ENCODE measurements around the gene ITPKB. TPM values are rescaled to one million over a fixed set of nuclear protein-coding genes. Genes with fewer than 3 reads are reported as not detected.
A peak's percentile ranks its signal among the peaks of the same experiment; 100 is the strongest.
"Not testable (repeated sequence)": the region's sequence is repeated elsewhere in the genome, so short reads cannot be mapped to it uniquely, and the experiment has no call there.

Gene ITPKB
- total and polyA plus RNA-seq, 3 experiments from 2014 or later = 37.7 to 50.1 (median 39.6) TPM

DNA sequence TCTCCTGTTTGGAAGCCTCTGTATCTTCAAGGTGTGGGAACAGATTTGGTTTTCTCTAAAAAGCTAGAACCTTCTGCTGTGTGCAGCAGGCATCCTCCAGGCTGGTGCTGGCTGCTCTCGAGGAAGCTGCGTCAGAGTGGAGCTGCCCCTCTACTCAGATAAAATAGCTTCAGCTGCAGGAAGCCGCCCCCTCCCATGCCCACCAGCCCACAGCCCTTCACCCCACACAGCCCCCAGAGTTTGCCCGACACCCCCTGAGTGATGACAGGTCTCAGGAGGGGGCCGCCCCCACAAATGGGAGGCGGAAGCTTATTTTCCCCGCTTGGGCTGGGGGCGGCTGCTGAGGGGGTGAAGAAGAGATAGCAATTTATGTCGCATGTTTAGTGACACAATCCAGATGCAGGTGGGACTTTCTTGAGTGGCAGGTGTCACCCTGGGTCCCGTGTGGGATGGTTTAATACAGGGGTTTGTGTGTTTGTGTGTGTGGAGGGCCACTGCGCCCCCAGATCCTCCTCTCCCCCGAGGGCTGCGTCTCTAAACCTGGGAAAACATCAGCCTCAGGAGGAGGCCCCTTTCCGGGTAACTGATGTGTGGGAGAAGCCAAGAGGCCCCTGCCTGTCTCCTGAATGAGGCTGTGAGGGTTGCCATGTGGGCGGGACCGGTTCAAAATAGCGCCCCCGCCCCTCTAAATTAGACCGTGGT, 135.1 kb downstream of the ITPKB start:
- no peak overlapping the region for H3K4me3 ChIP-seq (ENCODE audit: low read length)
- no peaks in the 10 kb centered on the region for H3K36me3 ChIP-seq (ENCODE audit: insufficient read depth, low read length)
- no peak overlapping the region for H3K27ac Mint-ChIP-seq
- no peak for DNase-seq
- H3K9me3 ChIP-seq (ENCODE audit: low read length) = no peaks in the 10 kb centered on the region
- H3K27ac ChIP-seq (ENCODE audit: low read depth, low read length) = no peak overlapping the region
- H3K4me1 ChIP-seq (ENCODE audit: insufficient read depth, low read length) = no peaks in the 10 kb centered on the region
- H3K36me3 Mint-ChIP-seq = no peaks in the 10 kb centered on the region
- no peaks in the 10 kb centered on the region for H3K27me3 ChIP-seq (ENCODE audit: insufficient read depth, low read length, poor library complexity, severe bottlenecking)
- H3K4me1 Mint-ChIP-seq = no peaks in the 10 kb centered on the region
- H3K4me3 Mint-ChIP-seq = no peak overlapping the region
- no peaks in the 10 kb centered on the region for H3K9me3 Mint-ChIP-seq
- CTCF ChIA-PET = interaction anchor here (2.1 kb wide), 1 partner anchor 159 kb away, joined by 5 read pairs; no protein-coding TSS in a partner anchor
- peaks cover 6 to 8% of the 10 kb centered on the region in 2 donors for H3K27me3 Mint-ChIP-seq
- POLR2A ChIA-PET = no interaction called here

DNA sequence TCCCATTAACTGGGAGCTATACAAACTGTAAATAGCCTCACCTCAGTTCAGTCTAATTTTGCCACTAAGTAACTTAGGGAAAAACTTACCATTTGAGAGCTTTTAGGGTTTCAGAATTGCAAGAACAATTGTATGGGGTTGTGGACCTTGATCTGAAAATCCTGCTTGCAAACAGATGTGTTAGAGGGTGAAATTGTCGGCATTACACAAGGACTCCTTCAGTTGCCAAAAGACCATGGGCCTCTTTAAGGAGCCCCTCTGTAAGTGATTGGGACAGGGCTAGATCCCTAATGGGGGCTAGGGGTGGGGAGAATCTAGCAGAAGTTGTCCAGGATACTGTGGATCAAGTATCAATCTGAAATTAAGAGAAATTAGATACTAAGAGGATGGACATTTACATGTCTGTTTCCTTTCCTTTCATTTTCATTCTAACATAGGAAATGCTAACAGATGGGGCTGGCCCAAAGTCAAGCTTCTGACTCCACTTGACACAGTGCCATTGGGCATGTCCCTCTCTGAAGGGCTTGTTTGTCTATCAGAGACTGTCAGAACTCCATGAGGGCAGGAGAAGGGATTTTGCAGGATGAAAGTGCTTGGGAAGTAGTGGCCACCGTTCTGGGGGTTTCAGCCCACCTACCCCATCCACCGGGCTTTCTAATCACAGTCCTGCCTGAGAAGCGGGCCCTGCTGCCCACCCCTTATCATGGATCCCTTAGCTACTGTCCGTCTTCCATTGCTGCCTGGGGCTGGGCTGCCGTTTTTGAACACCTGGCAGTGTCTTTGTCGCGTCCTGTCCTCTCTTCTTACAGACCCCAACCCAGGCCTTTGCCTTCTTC, 135.8 kb downstream of the ITPKB start:
- Histone ChIP-seq H3K4me1 (ENCODE audit: insufficient read depth, low read length) (no peaks in the 10 kb centered on the region), H3K27me3 (ENCODE audit: insufficient read depth, low read length, poor library complexity, severe bottlenecking) (no peaks in the 10 kb centered on the region), H3K27ac (ENCODE audit: low read depth, low read length) (no peak overlapping the region), H3K9me3 (ENCODE audit: low read length) (no peaks in the 10 kb centered on the region), H3K36me3 (ENCODE audit: insufficient read depth, low read length) (no peaks in the 10 kb centered on the region), H3K4me3 (ENCODE audit: low read length) (no peak overlapping the region)
- no peak for DNase-seq
- Mint-ChIP-seq H3K27ac (peak overlapping the region in 1 of 8 donors; percentile 60), H3K36me3 (no peaks in the 10 kb centered on the region), H3K27me3 (peaks cover 8 to 12% of the 10 kb centered on the region in 2 donors), H3K4me1 (no peaks in the 10 kb centered on the region), H3K9me3 (no peaks in the 10 kb centered on the region), H3K4me3 (no peak overlapping the region)
- POLR2A ChIA-PET = no interaction called here
- CTCF ChIA-PET = interaction anchor here (2.1 kb wide), 1 partner anchor 158 kb away, joined by 5 read pairs; no protein-coding TSS in a partner anchor

DNA sequence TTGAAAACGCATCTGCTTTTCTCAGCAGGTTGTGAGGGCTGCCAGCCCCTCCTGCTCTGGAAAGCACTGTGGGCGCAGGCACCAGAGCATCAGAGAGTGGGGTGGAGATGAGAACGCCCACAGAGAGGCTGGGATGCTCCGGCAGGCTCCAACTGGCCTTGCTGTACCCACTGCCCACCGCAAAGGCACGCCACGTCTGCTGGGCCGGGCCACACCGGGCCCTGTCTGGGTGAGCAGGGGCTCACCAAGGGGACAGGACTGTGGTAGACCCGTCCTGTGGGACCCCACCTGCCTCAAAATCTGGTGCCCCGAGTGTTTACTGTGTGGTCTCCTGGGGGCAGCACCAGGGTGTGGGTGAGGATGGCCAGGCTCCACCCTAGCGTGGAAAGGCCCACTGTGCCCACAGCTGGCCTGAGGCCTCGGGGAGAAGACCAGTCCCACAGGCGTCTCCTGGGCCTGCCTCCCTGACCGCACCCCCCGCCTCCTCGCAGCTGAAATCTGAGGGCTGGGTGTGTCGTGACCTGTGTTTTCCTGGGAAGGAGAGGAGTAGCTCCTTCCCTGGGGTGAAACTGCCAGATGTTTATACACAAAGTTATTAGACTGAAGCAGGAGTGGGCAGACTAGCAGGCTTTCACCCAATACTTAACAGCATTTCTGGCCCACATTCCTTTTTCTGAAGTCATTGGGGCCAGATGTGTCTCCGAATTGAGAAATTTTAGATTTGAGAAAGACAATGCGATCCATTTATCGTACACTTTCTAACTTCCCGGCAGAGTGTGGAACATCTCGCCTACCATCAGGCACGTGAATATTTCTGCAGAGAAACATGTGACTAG, 136.7 kb downstream of the ITPKB start:
- no peaks in the 10 kb centered on the region for H3K36me3 ChIP-seq (ENCODE audit: insufficient read depth, low read length)
- CTCF ChIA-PET = interaction anchor here (2.1 kb wide), 1 partner anchor 157 kb away, joined by 5 read pairs; no protein-coding TSS in a partner anchor
- H3K9me3 Mint-ChIP-seq = no peaks in the 10 kb centered on the region
- H3K9me3 ChIP-seq (ENCODE audit: low read length) = no peaks in the 10 kb centered on the region
- H3K27ac Mint-ChIP-seq = no peak overlapping the region
- DNase-seq = no peak
- H3K27me3 ChIP-seq (ENCODE audit: insufficient read depth, low read length, poor library complexity, severe bottlenecking) = no peaks in the 10 kb centered on the region
- no peaks in the 10 kb centered on the region for H3K36me3 Mint-ChIP-seq
- H3K4me1 ChIP-seq (ENCODE audit: insufficient read depth, low read length) = no peaks in the 10 kb centered on the region
- H3K27me3 Mint-ChIP-seq = peaks cover 11 to 12% of the 10 kb centered on the region in 2 donors
- no peaks in the 10 kb centered on the region for H3K4me1 Mint-ChIP-seq
- H3K4me3 ChIP-seq (ENCODE audit: low read length) = no peak overlapping the region
- POLR2A ChIA-PET = no interaction called here
- H3K27ac ChIP-seq (ENCODE audit: low read depth, low read length) = no peak overlapping the region
- H3K4me3 Mint-ChIP-seq = no peak overlapping the region

DNA sequence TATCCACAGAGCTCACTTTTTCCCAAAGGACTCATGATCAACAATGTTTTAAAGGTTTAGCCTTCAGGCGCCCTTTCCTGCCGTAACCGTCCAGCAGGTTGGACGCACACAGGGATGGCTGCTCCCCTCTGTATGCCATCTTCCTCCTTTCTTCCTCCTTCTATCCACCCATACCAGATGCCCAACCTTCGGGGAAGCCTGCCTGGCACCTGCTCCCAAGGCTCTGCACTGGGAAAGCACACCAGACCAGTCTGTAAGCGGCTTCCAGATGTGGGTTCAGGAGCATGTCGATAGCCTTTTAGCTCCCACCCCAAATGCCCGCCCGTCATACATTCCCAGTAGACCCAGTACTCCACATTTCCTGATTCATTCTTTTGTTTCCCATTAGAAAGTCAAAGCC, 137.6 kb downstream of the ITPKB start:
- H3K27ac Mint-ChIP-seq = no peak overlapping the region
- DNase-seq = no peak
- Histone ChIP-seq H3K36me3 (ENCODE audit: insufficient read depth, low read length) (no peaks in the 10 kb centered on the region), H3K27me3 (ENCODE audit: insufficient read depth, low read length, poor library complexity, severe bottlenecking) (no peaks in the 10 kb centered on the region), H3K4me3 (ENCODE audit: low read length) (no peak overlapping the region), H3K9me3 (ENCODE audit: low read length) (no peaks in the 10 kb centered on the region), H3K27ac (ENCODE audit: low read depth, low read length) (no peak overlapping the region), H3K4me1 (ENCODE audit: insufficient read depth, low read length) (no peaks in the 10 kb centered on the region)
- H3K4me3 Mint-ChIP-seq = no peak overlapping the region
- peaks cover 12% of the 10 kb centered on the region in 2 donors for H3K27me3 Mint-ChIP-seq
- H3K36me3 Mint-ChIP-seq = no peaks in the 10 kb centered on the region
- H3K9me3 Mint-ChIP-seq = no peaks in the 10 kb centered on the region
- no peaks in the 10 kb centered on the region for H3K4me1 Mint-ChIP-seq
- CTCF ChIA-PET = no interaction called here
- POLR2A ChIA-PET = no interaction called here

DNA sequence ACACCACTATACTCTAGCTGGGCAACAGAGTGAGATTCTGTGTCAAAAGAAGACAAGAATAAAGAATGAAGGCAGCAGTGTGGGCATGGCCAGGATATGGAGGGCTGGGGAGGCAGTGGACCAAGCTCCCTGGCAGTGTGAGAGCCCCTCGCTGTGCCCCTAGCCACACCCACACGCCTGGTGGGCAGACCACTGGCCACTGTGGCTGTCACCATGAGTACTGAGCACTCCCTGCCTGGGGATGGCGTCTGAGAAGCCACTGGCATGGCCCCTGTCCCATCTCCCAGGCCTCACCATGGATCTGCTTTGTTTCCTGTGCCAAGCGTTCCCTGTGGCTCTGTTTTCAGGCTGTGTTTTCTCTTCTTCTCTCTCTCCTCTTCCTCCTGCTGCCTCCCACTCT, 138.8 kb downstream of the ITPKB start:
- Histone ChIP-seq H3K36me3 (ENCODE audit: insufficient read depth, low read length) (no peaks in the 10 kb centered on the region), H3K9me3 (ENCODE audit: low read length) (no peaks in the 10 kb centered on the region), H3K4me3 (ENCODE audit: low read length) (no peak overlapping the region), H3K27ac (ENCODE audit: low read depth, low read length) (no peak overlapping the region), H3K27me3 (ENCODE audit: insufficient read depth, low read length, poor library complexity, severe bottlenecking) (no peaks in the 10 kb centered on the region), H3K4me1 (ENCODE audit: insufficient read depth, low read length) (no peaks in the 10 kb centered on the region)
- no peak overlapping the region for H3K27ac Mint-ChIP-seq
- H3K9me3 Mint-ChIP-seq = peaks cover 0 to 2% (median 0%) of the 10 kb centered on the region in 5 donors
- no peak overlapping the region for H3K4me3 Mint-ChIP-seq
- CTCF ChIA-PET = interaction anchor here (1.1 kb wide), 1 partner anchor 8 kb away, joined by 4 read pairs; no protein-coding TSS in a partner anchor
- no peaks in the 10 kb centered on the region for H3K4me1 Mint-ChIP-seq
- POLR2A ChIA-PET = no interaction called here
- no peaks in the 10 kb centered on the region for H3K36me3 Mint-ChIP-seq
- peaks cover 11 to 12% of the 10 kb centered on the region in 2 donors for H3K27me3 Mint-ChIP-seq
- no peak for DNase-seq

DNA sequence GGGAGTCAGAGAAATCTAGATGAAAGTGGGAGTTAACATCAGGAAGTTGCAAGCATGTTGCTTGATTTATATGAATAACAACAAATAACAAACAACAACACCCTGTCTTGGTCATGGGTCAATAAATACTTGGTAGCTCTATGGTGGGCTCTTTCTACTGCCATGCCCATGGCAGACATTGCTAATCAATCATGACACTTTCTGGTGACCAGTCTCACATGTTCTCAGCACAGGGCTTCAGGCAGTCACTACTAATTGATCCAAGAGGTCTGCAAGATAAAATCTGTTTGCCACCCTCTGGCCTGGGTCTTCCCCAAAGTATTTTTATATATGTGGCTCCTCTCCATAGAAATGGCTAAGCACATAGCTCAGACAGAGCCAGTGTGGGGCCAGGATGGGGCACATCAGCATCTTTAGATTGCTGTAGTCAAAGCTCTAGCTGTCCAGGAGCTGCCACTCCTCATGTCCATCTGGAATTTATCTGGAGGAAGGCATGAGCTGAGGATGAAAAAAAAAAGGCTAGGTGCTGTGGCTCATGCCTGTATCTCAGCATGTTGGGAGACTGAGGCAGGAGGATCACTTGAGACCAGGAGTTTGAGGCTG, 139.3 kb downstream of the ITPKB start:
- no peak for DNase-seq
- H3K4me3 ChIP-seq (ENCODE audit: low read length) = no peak overlapping the region
- H3K27me3 Mint-ChIP-seq = peaks cover 10 to 11% of the 10 kb centered on the region in 2 donors
- no peak overlapping the region for H3K27ac ChIP-seq (ENCODE audit: low read depth, low read length)
- peaks cover 0 to 2% (median 0%) of the 10 kb centered on the region in 5 donors for H3K9me3 Mint-ChIP-seq
- H3K4me3 Mint-ChIP-seq = no peak overlapping the region
- H3K9me3 ChIP-seq (ENCODE audit: low read length) = no peaks in the 10 kb centered on the region
- POLR2A ChIA-PET = no interaction called here
- no peaks in the 10 kb centered on the region for H3K36me3 Mint-ChIP-seq
- H3K4me1 Mint-ChIP-seq = no peaks in the 10 kb centered on the region
- CTCF ChIA-PET = interaction anchor here (1.1 kb wide), 1 partner anchor 9 kb away, joined by 4 read pairs; no protein-coding TSS in a partner anchor
- no peaks in the 10 kb centered on the region for H3K27me3 ChIP-seq (ENCODE audit: insufficient read depth, low read length, poor library complexity, severe bottlenecking)
- H3K36me3 ChIP-seq (ENCODE audit: insufficient read depth, low read length) = no peaks in the 10 kb centered on the region
- no peak overlapping the region for H3K27ac Mint-ChIP-seq
- no peaks in the 10 kb centered on the region for H3K4me1 ChIP-seq (ENCODE audit: insufficient read depth, low read length)

DNA sequence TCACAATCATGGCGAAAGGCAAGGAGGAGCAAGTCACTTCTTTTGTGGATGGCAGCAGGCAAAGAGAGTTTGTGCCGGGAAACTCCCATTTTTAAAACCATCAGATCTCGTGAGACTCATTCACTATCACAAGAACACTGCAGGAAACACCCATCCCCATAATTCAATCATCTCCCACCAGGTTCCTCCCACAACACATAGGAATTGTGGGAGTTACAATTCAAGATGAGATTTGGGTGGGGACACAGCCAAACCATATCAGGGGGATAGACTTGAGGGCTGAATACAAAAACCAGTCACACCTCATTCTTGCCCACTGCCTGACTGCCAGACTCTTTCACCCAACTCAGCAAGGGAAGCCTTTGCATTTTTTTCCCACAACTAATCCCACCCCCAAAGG, 140.1 kb downstream of the ITPKB start:
- H3K36me3 ChIP-seq (ENCODE audit: insufficient read depth, low read length); H3K4me3 ChIP-seq (ENCODE audit: low read length); H3K9me3 Mint-ChIP-seq; H3K36me3 Mint-ChIP-seq; H3K4me1 ChIP-seq (ENCODE audit: insufficient read depth, low read length); H3K9me3 ChIP-seq (ENCODE audit: low read length); H3K27ac Mint-ChIP-seq; H3K27me3 ChIP-seq (ENCODE audit: insufficient read depth, low read length, poor library complexity, severe bottlenecking); H3K27ac ChIP-seq (ENCODE audit: low read depth, low read length); DNase-seq; CTCF ChIA-PET; POLR2A ChIA-PET; H3K4me1 Mint-ChIP-seq; H3K4me3 Mint-ChIP-seq: not testable (repeated sequence)
- peaks cover 8 to 14% of the 10 kb centered on the region in 2 donors for H3K27me3 Mint-ChIP-seq
